RWPE2 (cell line): Measurements from ENCODE around the gene EEFSEC.

Experiments used
- ATAC-seq: fragments of 200-7000 bp; cut with Tn5 transposase; 3 replicates; pipeline ENCODE4 v1.9.1; 2021; ENCODE audit warnings: low read depth
- DNase-seq: peaks from one replicate; pipeline ENCODE4 v3.0.0-alpha.2; 2020; ENCODE audit warnings: low spot score
- H3K27ac ChIP-seq: fragments of 450-650 bp; 2 replicates; pipeline ENCODE4 v1.5.1; 2017; ENCODE audit warnings: mild to moderate bottlenecking; ENCODE audit not compliant: poor library complexity, severe bottlenecking
- H3K27me3 ChIP-seq: fragments of 250-450 bp; sonication (Bioruptor Pico); 2 replicates; pipeline ENCODE4 v1.5.1; 2021; ENCODE audit warnings: mild to moderate bottlenecking, moderate library complexity; ENCODE audit not compliant: insufficient read depth, poor library complexity, severe bottlenecking
- H3K36me3 ChIP-seq: fragments of 250-450 bp; sonication (Bioruptor Pico); 2 replicates; pipeline ENCODE4 v1.5.1; 2020; ENCODE audit warnings: low read depth, mild to moderate bottlenecking, moderate library complexity
- H3K4me1 ChIP-seq: fragments of 250-450 bp; sonication (Bioruptor Pico); 2 replicates; pipeline ENCODE4 v1.5.1; 2021; ENCODE audit warnings: mild to moderate bottlenecking, moderate library complexity; ENCODE audit not compliant: insufficient read depth, poor library complexity, severe bottlenecking
- H3K4me3 ChIP-seq: fragments of 250-450 bp; sonication (Bioruptor Pico); 2 replicates; pipeline ENCODE4 v1.5.1; 2021; ENCODE audit warnings: mild to moderate bottlenecking, moderate library complexity; ENCODE audit not compliant: severe bottlenecking
- H3K9me3 ChIP-seq: fragments of 250-450 bp; sonication (Bioruptor Pico); 2 replicates; pipeline ENCODE4 v1.5.1; 2021; ENCODE audit warnings: mild to moderate bottlenecking, moderate library complexity; ENCODE audit not compliant: severe bottlenecking
- TF ChIP-seq, protein P1 (sequence below): fragments of 450-650 bp; IDR thresholded peaks from one replicate; pipeline ENCODE4 v1.5.1; 2017; ENCODE audit warnings: mild to moderate bottlenecking, moderate library complexity; ENCODE audit not compliant: poor library complexity, severe bottlenecking

EEFSEC gene

DNA sequence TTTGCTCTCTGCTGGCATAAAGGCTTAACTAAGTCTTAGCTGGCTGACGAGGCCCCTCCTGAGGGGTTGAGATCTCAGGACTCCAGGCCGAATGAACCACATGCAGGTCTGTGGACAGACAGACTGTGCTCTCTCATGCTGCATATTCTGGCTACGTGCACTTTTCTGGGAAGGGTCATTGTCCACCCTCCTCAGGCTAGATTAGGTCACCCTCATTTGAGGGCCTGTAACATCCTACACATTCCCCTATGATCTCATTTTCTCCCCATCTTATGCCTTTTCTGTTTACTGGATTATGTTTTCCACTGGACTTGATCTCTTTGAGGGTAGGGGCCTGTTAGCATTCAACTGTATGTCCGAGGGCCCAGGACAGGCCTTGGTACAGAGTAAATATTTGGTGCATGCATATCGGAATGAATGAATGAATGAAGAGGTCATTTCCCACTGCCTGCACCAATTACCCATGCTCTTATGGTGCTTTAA lies 13.7 kb downstream of the EEFSEC start:
- no peak for DNase-seq
- H3K9me3 ChIP-seq, result no peaks in the 10 kb centered on the region
- no peak overlapping the region for H3K27ac ChIP-seq
- H3K4me1 ChIP-seq, result no peaks in the 10 kb centered on the region
- no peak for ATAC-seq
- H3K36me3 ChIP-seq, result 0 out of 2 replicates have a peak, but pooled peaks cover 9% of the 10 kb centered on the region
- no peaks in the 10 kb centered on the region for H3K27me3 ChIP-seq
- H3K4me3 ChIP-seq, result no peak overlapping the region
- TF ChIP-seq, protein P1, sequence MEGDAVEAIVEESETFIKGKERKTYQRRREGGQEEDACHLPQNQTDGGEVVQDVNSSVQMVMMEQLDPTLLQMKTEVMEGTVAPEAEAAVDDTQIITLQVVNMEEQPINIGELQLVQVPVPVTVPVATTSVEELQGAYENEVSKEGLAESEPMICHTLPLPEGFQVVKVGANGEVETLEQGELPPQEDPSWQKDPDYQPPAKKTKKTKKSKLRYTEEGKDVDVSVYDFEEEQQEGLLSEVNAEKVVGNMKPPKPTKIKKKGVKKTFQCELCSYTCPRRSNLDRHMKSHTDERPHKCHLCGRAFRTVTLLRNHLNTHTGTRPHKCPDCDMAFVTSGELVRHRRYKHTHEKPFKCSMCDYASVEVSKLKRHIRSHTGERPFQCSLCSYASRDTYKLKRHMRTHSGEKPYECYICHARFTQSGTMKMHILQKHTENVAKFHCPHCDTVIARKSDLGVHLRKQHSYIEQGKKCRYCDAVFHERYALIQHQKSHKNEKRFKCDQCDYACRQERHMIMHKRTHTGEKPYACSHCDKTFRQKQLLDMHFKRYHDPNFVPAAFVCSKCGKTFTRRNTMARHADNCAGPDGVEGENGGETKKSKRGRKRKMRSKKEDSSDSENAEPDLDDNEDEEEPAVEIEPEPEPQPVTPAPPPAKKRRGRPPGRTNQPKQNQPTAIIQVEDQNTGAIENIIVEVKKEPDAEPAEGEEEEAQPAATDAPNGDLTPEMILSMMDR, result no peak

DNA sequence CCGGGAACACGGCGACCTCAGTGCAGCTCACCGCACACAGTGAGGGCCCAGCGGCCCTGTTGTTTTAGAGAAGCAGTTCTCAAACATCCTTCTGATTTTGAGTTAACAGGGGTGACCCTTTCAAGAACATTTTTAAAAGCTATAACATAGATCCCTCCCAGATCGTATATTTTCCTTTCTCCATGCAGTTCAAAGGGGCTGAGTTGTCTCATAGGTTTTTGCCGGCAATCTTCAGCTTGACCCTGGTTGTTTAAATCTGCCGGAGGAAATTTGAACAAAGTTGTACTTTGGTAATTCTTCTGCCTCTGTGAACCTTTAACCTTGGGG lies 14.3 kb downstream of the EEFSEC start:
- Histone ChIP-seq H3K9me3 (no peaks in the 10 kb centered on the region), H3K27ac (no peak overlapping the region), H3K4me1 (no peaks in the 10 kb centered on the region), H3K4me3 (no peak overlapping the region), H3K36me3 (0 out of 2 replicates have a peak, but pooled peaks cover 5% of the 10 kb centered on the region), H3K27me3 (no peaks in the 10 kb centered on the region)
- ATAC-seq (no peak), DNase-seq (no peak)
- TF ChIP-seq, protein P1, result no peak

DNA sequence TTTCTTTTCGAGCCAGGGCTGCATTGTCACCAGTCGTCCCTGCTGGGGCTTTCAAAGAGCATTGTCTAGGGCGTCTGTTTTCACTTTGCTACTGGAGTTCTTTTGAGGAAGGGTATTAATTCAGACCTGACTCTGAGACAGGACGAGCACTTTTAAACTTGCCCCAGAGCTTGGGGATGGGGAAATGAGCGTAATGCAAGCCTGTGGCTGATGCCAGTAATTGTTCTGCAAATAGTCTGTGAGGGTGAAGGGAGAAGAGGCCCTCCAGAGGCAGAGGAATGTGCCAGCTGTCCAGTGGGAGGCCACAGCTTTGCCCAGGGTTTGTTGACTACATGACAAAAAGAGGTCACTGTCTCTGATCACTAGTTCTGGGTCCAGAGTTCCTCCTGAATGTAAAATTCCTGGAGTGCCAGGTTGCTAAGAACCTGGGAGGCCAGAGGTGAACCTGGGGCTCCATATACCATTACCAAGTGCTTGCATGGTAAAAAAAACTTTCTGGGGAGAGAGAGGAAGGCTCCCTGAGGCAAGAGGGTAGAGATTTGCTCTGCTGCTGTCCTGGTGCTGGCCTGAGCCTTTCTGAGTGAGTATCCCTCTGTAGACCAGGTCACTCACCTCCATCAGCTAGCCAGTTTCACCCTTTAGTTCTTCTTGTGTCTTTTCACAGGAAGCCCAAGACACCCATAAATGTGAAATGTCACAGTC lies 14.8 kb downstream of the EEFSEC start:
- H3K9me3 ChIP-seq, result no peaks in the 10 kb centered on the region
- DNase-seq (no peak), ATAC-seq (no peak)
- no peaks in the 10 kb centered on the region for H3K4me1 ChIP-seq
- H3K27ac ChIP-seq, result no peak overlapping the region
- H3K36me3 ChIP-seq, result no peaks in the 10 kb centered on the region
- no peaks in the 10 kb centered on the region for H3K27me3 ChIP-seq
- no peak overlapping the region for H3K4me3 ChIP-seq
- TF ChIP-seq, protein P1, result no peak

DNA sequence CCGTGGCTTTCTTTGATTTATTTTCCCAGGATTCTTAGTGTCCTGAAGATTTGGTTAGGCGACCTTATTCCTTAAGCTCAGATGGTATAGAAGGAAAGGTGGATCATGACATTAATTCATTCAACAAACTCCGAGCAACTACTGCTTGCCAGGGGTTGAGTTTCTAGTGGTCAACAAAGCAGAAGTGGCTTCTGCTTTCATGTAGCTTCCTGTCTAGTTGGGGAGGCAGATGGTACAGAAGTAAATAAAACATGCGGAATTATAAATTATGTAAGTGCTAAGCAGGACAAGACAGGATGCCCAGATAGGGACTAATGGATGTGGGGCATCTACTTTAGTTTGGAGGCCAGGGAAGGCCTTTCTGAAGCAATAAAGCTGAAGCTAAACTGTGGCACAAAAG lies 15.6 kb downstream of the EEFSEC start:
- H3K36me3 ChIP-seq, result no peaks in the 10 kb centered on the region
- TF ChIP-seq, protein P1, result no peak
- no peaks in the 10 kb centered on the region for H3K9me3 ChIP-seq
- H3K4me1 ChIP-seq, result no peaks in the 10 kb centered on the region
- H3K27ac ChIP-seq, result no peak overlapping the region
- no peak for ATAC-seq
- DNase-seq, result no peak
- no peaks in the 10 kb centered on the region for H3K27me3 ChIP-seq
- H3K4me3 ChIP-seq, result no peak overlapping the region

DNA sequence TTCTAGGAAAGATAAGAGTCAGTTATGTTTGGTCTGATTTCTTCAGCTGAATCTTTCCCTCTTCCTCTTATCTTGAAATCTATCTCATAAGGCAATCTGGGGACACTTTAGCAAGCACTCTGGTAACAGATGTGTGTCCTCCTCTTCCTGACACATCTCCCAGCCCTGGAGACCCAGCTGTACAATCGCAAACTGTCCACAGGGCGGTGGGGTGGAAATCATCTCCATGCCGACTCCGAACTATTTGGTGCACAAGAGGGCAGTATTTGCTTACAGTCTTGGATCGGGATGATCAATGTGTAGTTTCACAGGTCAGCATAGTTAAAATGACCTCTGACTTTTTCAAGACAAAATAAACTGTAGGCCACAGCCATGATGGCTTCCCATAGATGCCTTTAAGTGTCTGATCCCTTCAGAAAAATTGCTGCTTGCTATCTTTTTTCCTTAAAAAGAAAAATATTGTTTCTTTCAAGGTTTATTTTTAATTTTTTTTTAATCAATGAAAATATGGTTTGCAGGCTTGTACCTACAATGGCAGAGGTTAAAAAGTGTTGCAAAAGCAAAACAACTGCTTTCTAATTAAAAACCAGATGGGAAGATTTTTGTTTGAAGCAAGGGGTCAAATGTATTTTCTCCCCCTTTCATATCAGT lies 17.7 kb downstream of the EEFSEC start:
- TF ChIP-seq, protein P1, result peak; percentile 84
- ATAC-seq (peak; percentile 93), DNase-seq (no peak)
- no peaks in the 10 kb centered on the region for H3K27me3 ChIP-seq
- no peak overlapping the region for H3K27ac ChIP-seq
- no peak overlapping the region for H3K4me3 ChIP-seq
- no peaks in the 10 kb centered on the region for H3K9me3 ChIP-seq
- no peaks in the 10 kb centered on the region for H3K36me3 ChIP-seq
- H3K4me1 ChIP-seq, result no peaks in the 10 kb centered on the region
